ENCODE results near the gene CHSY3.

The CHSY3 gene

DNA sequence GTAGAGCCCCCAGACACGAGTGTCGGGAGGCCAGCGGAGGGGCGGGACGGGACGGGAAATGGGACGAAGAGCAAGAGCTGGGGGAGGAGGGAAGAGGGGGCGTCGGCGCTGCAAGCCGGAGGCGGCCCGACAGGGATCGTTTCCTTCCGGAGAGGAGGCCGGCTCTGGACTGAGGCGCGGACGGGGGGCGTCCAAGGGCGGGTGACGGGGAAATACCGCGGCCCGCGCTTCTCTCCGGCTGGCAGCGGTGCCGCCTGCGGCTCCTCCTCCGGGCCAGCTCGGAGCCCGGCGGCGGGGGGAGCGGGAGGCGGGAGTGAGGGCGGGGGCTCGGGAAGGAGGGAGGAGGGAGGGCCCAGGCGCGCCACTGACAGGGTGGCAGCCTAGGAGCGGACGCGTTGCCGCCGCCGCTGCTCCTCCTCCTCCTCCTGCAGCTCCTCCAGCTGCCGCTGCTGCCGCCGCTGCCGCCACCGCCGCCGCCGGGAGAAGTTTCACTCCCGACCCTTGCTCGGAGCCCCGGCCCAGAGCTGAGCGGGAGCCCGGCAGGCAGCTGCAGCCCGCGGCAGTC is at the start of gene CHSY3:
CHSY3 (plus strand) TSS at position 364 of the 565 bp plus-strand sequence.
- peak in 1 of 2 experiments; percentile 72 for DNase-seq

GRCh38 chr5:129856325-129856724 is 47.9 kb upstream of the CHSY3 start:
- DNase-seq = no peak

- no peak for DNase-seq
Measured at GRCh38 chr5:129857116-129857515, 47.1 kb upstream of the CHSY3 start.

GRCh38 chr5:129858131-129858675 is 46.1 kb upstream of the CHSY3 start:
- no peak for DNase-seq

DNA sequence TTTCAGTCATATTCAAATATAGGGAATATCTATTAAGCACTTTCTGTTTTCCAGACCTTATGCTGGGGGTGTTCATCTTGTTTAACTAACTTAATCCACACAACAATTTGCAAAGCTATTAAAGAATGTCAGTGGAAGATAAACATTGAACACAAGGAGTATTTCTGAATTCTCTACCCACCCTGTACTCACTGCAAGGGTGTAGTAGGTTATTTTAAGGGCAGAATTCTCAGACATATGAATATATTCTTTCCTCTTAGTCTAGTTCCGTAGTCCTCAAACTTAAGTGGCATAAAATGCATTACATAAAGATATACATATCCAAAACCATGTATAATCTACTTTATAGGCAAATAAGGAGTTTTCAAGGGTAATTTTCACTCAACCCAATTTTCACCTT is 19.9 kb upstream of the CHSY3 start:
- no peak for DNase-seq

- DNase-seq = peak in 1 of 2 experiments; percentile 43
Measured at GRCh38 chr5:129899454-129899853, 4.8 kb upstream of the CHSY3 start.

GRCh38 chr5:129902816-129903215 is 1.4 kb upstream of the CHSY3 start:
- DNase-seq = no peak

GRCh38 chr5:129903466-129904101 is 681 bp upstream of the CHSY3 start:
- peak in 1 of 2 experiments; percentile 35 for DNase-seq

DNA sequence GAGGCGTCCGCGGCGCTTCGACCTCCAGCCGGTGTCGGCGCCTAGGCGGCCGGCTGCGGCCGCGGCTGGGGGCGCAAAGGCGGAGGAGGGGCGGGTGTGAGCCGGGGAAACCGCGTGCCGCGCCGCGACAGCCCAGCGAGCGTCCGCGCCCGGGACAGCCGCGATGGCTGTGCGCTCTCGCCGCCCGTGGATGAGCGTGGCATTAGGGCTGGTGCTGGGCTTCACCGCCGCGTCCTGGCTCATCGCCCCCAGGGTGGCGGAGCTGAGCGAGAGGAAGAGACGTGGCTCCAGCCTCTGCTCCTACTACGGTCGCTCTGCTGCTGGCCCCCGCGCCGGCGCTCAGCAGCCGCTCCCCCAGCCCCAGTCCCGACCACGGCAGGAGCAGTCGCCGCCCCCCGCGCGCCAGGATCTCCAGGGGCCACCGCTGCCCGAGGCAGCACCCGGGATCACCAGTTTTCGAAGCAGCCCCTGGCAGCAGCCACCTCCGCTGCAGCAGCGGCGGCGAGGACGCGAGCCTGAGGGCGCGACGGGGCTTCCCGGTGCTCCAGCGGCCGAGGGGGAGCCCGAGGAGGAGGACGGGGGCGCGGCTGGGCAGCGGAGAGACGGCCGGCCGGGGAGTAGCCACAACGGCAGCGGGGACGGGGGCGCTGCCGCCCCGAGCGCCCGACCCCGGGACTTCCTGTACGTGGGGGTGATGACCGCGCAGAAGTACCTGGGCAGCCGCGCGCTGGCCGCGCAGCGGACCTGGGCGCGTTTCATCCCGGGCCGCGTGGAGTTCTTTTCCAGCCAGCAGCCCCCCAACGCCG is 605 bp downstream of the CHSY3 start:
- peak in 1 of 2 experiments; percentile 68 for DNase-seq

GRCh38 chr5:129905473-129906176 is 1.4 kb downstream of the CHSY3 start:
- DNase-seq = peak in 1 of 2 experiments; percentile 29

DNA sequence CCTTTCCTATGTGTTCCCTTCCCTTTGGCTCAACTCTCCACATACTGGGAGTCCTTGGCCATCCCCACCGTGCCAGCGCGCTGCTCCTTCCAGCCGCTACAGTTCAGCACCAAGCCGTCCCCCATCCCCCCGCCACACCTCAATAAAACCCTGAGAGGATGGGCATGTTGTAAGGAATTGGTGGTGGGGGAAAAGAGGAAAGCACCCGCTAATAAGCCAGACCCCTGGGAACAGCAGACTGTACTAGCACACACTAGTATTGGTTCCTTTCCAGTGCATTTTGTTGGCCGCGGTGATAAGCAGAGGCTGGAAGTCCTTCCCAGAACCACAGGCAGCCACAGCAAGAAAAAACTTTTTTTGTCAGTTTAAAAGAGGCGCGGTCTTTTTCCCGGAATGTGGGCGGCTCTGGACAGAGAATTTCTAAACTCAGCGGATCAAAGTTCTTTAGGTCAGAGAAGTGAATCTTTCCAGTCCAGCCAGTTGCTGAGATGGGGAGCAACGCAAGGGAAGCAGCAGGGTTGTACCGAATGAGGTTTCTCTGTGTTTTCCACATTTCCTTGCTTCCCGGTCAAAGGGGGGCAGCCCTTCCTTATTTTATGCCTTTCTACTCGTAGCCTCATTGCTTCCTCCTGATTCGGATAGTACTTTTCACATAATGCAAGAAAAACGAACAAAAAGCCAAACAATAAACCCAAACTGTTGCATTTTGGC is 2.1 kb downstream of the CHSY3 start:
- DNase-seq = peak in 1 of 2 experiments; percentile 24

- DNase-seq = no peak
Measured at GRCh38 chr5:129909225-129909624, 5.0 kb downstream of the CHSY3 start.

DNA sequence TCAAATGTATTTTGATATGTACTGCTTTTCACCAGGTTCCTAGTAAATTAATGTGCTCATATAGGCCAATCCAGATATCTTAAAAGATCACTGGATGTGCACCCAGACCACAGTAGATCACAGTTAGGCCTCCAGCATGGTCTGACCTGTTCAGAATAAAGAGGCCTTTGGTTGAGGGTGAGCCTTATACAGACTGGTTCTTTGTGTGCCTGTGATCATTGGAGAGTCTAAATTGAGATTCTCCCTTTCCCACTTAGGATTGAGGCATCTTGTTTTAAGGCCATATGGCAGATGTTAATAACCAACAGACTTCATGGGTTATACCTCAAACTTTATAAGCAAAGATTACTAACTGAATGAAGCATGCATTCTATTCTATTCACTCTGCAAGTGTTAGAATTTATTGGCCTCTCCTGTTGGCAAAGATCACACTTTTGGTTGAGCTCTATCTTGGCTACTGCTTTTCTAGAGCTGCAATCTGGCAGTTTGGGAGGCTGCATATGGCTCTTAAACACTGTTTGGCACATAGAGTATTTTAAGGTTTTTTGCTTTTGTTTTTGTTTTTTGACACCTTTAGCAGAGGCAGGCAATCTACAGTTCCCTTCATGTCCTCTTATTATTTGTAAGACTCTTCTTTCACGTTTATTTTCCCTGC is 8.5 kb downstream of the CHSY3 start:
- DNase-seq = no peak

- no peak for DNase-seq
Measured at GRCh38 chr5:129915415-129915814, 11.2 kb downstream of the CHSY3 start.

DNA sequence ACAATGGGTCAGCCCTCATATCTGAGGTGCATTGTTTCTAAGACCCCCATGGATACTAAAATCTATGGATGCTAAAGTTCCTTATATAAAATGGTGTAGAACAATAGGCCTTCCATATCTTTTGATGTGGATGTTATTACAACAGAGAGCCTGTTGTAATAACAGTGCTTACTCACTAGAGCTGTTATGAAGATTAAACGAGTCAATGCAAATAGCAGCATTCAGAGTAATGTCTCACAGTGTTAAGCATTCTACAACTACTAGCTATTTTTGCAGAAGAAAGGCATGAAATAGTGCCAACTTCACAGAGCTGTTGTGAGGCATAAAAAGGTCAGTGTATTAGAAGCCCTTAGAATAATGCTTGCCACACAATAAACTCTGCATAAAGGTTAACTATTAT is 13.0 kb downstream of the CHSY3 start:
- no peak for DNase-seq

GRCh38 chr5:129921204-129921603 is 16.9 kb downstream of the CHSY3 start:
- DNase-seq = no peak

DNA sequence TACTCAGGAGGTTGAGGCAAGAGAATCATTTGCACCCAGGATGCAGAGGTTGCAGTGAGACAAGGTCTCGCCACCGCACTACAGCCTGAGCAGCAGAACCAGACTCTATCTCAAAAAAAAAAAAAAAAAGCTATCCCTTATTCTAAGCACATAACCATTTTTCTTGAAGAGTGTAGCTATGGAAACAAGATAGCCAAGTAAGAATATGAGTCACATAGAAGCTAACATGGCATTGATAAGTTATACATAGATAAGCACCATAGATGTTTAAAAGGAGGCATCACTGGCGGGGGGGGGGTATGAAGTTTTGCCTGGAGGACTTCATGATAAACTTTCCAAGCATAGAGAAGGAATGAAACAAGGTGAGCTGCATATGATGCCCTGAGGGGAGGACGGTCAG is 26.0 kb downstream of the CHSY3 start:
- DNase-seq = no peak

GRCh38 chr5:129935626-129936025 is 31.4 kb downstream of the CHSY3 start:
- DNase-seq = no peak

GRCh38 chr5:129938077-129938476 is 33.8 kb downstream of the CHSY3 start:
- DNase-seq = no peak

DNA sequence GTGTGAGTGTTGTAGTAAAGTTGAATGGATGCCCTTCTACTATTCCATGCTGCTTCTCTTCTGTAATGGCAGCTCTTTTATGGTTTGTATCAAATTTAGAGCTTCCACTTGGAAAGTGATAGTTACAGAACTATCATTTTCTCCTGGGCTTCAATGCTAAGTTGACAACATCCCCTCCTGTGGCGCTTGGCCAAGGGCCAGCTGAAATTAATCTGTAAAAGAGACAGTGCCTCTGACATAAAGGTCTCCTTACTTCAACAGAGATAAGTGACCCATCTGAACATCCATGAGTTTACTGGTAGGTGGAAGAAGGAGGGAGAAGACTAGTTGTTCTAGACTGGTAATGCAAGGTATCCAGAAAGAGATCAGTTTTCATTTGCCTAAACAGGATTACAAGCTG is 39.7 kb downstream of the CHSY3 start:
- DNase-seq = no peak

- DNase-seq = peak; percentile 13 to 36
Measured at GRCh38 chr5:129945028-129945427, 40.8 kb downstream of the CHSY3 start.

GRCh38 chr5:129945774-129946270 is 41.6 kb downstream of the CHSY3 start:
- DNase-seq = no peak

Measured in NCI-H526 (cell line).